Panc1 (cell line): Measurements from ENCODE around the gene SRSF3.

ENCODE experiments used
- CTCF ChIP-seq: fragments of 450-650 bp; IDR thresholded peaks from 2 replicates; pipeline ENCODE4 v1.5.1; 2017; ENCODE audit warnings: mild to moderate bottlenecking
- POLR2AphosphoS5 ChIP-seq: IDR thresholded peaks from 2 replicates; pipeline ENCODE4 v1.6.1; 2012; ENCODE audit warnings: mild to moderate bottlenecking, low read depth, low read length, moderate library complexity
- REST ChIP-seq, 2 experiments: IDR thresholded peaks; 2 replicates each; pipeline ENCODE4 v1.6.1; 2011 to 2012; ENCODE audit warnings: low read depth in 2 of 2, control low read depth in 1 of 2, low read length in 1 of 2, mild to moderate bottlenecking in 1 of 2, moderate library complexity in 1 of 2; ENCODE audit not compliant: insufficient read depth in 1 of 2
- SIN3A ChIP-seq: IDR thresholded peaks from 2 replicates; pipeline ENCODE4 v1.6.1; 2012; ENCODE audit warnings: low read depth, mild to moderate bottlenecking, low read length, moderate library complexity, borderline replicate concordance; ENCODE audit not compliant: insufficient read depth
- TCF7L2 ChIP-seq: IDR thresholded peaks from 2 replicates; pipeline ENCODE4 v1.6.1; 2011; ENCODE audit warnings: mild to moderate bottlenecking, low read depth, low read length, inconsistent platforms

GRCh38 chr6:36622901-36623546 is 28.9 kb downstream of the SRSF3 start:
- TF ChIP-seq CTCF (no peak), POLR2AphosphoS5 (no peak), REST (IDR thresholded peaks at IDR 0.05; ENCODE audit: insufficient read depth in 1 of 2, low read depth in 2 of 2, low read length in 1 of 2) (no peak), SIN3A (no peak), TCF7L2 (no peak)
